ENCODE results near the gene HAS3. TPM values are rescaled to one million over a fixed set of nuclear protein-coding genes. Genes with fewer than 3 reads are reported as not detected.

HAS3 gene
- total RNA-seq, 1 experiment from 2014 or later, result 100 TPM

DNA sequence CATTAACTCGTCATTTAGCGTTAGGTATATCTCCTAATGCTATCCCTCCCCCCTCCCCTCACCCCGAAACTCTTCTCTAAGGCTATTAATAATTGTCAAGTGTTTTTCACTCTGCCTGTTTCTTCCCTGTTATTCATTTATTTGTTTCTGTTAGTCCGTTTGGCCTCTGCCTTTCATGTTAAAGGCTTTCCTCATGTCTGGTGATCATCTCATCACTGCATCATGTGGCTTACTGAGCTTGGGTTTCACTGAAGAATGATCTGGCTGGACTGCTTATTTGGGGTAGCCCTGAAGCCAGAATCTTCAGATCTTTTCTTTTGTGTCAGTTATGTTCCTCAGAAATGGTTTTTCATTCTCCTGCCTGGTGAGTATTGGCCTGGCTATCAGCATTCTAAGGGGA, 36.5 kb downstream of the HAS3 start:
- H2BK120ac ChIP-seq (ENCODE audit: low read depth, low read length, poor library complexity, severe bottlenecking), result no peak overlapping the region
- H3K9ac ChIP-seq (ENCODE audit: extremely low read depth, insufficient read length, low read length), result no peak overlapping the region
- no peaks in the 10 kb centered on the region for H3K4me1 ChIP-seq (ENCODE audit: insufficient read depth, low read length)
- no peak overlapping the region for H3K27ac Mint-ChIP-seq
- H2BK12ac ChIP-seq (ENCODE audit: insufficient read length, low read depth, low read length), result no peak overlapping the region
- H3K4me3 Mint-ChIP-seq, result no peak overlapping the region
- H4K20me1 ChIP-seq (ENCODE audit: control insufficient read depth, insufficient read depth, insufficient read length), result no peaks in the 10 kb centered on the region
- H2AFZ ChIP-seq (ENCODE audit: low read length), result no peak overlapping the region
- H3K9me3 ChIP-seq (ENCODE audit: control insufficient read depth, low read depth, low read length), result no peaks in the 10 kb centered on the region
- DNase-seq, result no peak
- H3K14ac ChIP-seq (ENCODE audit: insufficient read depth, low read length), result no peak overlapping the region
- no peaks in the 10 kb centered on the region for H3K9me3 Mint-ChIP-seq
- H3K4me1 Mint-ChIP-seq, result no peaks in the 10 kb centered on the region
- no peaks in the 10 kb centered on the region for H3K79me2 ChIP-seq (ENCODE audit: insufficient read depth, low read length)
- no peak overlapping the region for H2BK20ac ChIP-seq (ENCODE audit: low read depth, low read length, poor library complexity, severe bottlenecking)
- no peak overlapping the region for H2AK5ac ChIP-seq (ENCODE audit: insufficient read length, low read length)
- no peaks in the 10 kb centered on the region; the same call in 1 of the 2 replicates for H3K27me3 Mint-ChIP-seq (ENCODE audit: low read depth)
- no peak overlapping the region for H3K18ac ChIP-seq (ENCODE audit: insufficient read length, low read depth, low read length)
- TF ChIP-seq, protein P1, sequence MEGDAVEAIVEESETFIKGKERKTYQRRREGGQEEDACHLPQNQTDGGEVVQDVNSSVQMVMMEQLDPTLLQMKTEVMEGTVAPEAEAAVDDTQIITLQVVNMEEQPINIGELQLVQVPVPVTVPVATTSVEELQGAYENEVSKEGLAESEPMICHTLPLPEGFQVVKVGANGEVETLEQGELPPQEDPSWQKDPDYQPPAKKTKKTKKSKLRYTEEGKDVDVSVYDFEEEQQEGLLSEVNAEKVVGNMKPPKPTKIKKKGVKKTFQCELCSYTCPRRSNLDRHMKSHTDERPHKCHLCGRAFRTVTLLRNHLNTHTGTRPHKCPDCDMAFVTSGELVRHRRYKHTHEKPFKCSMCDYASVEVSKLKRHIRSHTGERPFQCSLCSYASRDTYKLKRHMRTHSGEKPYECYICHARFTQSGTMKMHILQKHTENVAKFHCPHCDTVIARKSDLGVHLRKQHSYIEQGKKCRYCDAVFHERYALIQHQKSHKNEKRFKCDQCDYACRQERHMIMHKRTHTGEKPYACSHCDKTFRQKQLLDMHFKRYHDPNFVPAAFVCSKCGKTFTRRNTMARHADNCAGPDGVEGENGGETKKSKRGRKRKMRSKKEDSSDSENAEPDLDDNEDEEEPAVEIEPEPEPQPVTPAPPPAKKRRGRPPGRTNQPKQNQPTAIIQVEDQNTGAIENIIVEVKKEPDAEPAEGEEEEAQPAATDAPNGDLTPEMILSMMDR (conservative IDR thresholded peaks at IDR 0.05), result no peak
- no peak overlapping the region for H2BK5ac ChIP-seq (ENCODE audit: insufficient read length, low read length)
- no peak overlapping the region for H3K23ac ChIP-seq (ENCODE audit: insufficient read length, low read depth, low read length)
- no peak overlapping the region for H4K5ac ChIP-seq (ENCODE audit: insufficient read length, low read depth, low read length)
- no peak overlapping the region for H3K4ac ChIP-seq (ENCODE audit: low read depth, low read length)
- no peak overlapping the region for H3T11ph ChIP-seq (ENCODE audit: low read length)
- H3K27me3 ChIP-seq (ENCODE audit: insufficient read depth, low read length), result no peaks in the 10 kb centered on the region
- H3K79me1 ChIP-seq (ENCODE audit: insufficient read depth, low read depth, low read length, poor library complexity, severe bottlenecking), result no peaks in the 10 kb centered on the region
- H2BK15ac ChIP-seq (ENCODE audit: low read depth, low read length), result no peak overlapping the region
- H4K8ac ChIP-seq (replicated peaks; ENCODE audit: insufficient read length, low read depth, low read length), result no peak overlapping the region
- peaks cover 63 to 87% (median 83%) of the 10 kb centered on the region in 3 experiments; a peak in 6 of 7 replicates for H3K36me3 Mint-ChIP-seq (ENCODE audit: insufficient read depth in 1 of 3, low read depth in 3 of 3)
- WGBS (ENCODE audit: extremely low coverage, insufficient read length, low lambda C conversion rate), result no CpG with 5 or more reads among the region's 4 CpGs
- H3K56ac ChIP-seq (ENCODE audit: insufficient read length, low read depth, low read length), result no peak overlapping the region
- no peak overlapping the region for H4K91ac ChIP-seq (ENCODE audit: insufficient read length, low read depth, low read length)
- H3K23me2 ChIP-seq (ENCODE audit: insufficient read length, low read depth, low read length, poor library complexity, severe bottlenecking), result no peaks in the 10 kb centered on the region
- H3K4me2 ChIP-seq (ENCODE audit: insufficient read depth, insufficient read length, low read length), result no peak overlapping the region
- no peak overlapping the region for H3K27ac ChIP-seq (ENCODE audit: insufficient read length, low read depth, low read length)

All from H9 (cell line).